GM21528 (cell line): ENCODE data around the gene SKAP1.
"Not testable (repeated sequence)": the region's sequence is repeated elsewhere in the genome, so short reads cannot be mapped to it uniquely, and the experiment has no call there.

ENCODE experiments used
- ATAC-seq: cut with Tn5 transposase; IDR thresholded peaks from one replicate; pipeline ENCODE4 v1.9.1; 2021; ENCODE audit warnings: mild to moderate bottlenecking, moderate library complexity; ENCODE audit not compliant: unreplicated experiment, low FRiP score

The SKAP1 gene

GRCh38 chr17:48294806-48295361 is 135.1 kb downstream of the SKAP1 start:
- no peak for ATAC-seq

GRCh38 chr17:48294020-48294805 is 135.8 kb downstream of the SKAP1 start:
- no peak for ATAC-seq

- ATAC-seq: no peak
Observed at GRCh38 chr17:48293319-48294019, 136.5 kb downstream of the SKAP1 start.

- no peak for ATAC-seq
Observed at GRCh38 chr17:48290378-48290777, 139.6 kb downstream of the SKAP1 start.

GRCh38 chr17:48286917-48287316 is 143.1 kb downstream of the SKAP1 start:
- ATAC-seq: not testable (repeated sequence)

GRCh38 chr17:48285614-48286013 is 144.4 kb downstream of the SKAP1 start:
- no peak for ATAC-seq

- no peak for ATAC-seq
Observed at GRCh38 chr17:48283907-48284306, 146.1 kb downstream of the SKAP1 start.

- no peak for ATAC-seq
Observed at GRCh38 chr17:48283411-48283810, 146.6 kb downstream of the SKAP1 start.

- no peak for ATAC-seq
Observed at GRCh38 chr17:48282303-48282702, 147.7 kb downstream of the SKAP1 start.

GRCh38 chr17:48278760-48279491 is 151.1 kb downstream of the SKAP1 start:
- no peak for ATAC-seq

GRCh38 chr17:48276776-48277175 is 153.2 kb downstream of the SKAP1 start:
- ATAC-seq: no peak

- no peak for ATAC-seq
Observed at GRCh38 chr17:48270899-48271298, 159.1 kb downstream of the SKAP1 start.

- no peak for ATAC-seq
Observed at GRCh38 chr17:48269209-48269608, 160.8 kb downstream of the SKAP1 start.

GRCh38 chr17:48263731-48264035 is 166.3 kb downstream of the SKAP1 start:
- no peak for ATAC-seq

- ATAC-seq: no peak
Observed at GRCh38 chr17:48262982-48263730, 166.9 kb downstream of the SKAP1 start.

GRCh38 chr17:48261297-48261880 is 168.6 kb downstream of the SKAP1 start:
- ATAC-seq: no peak

- no peak for ATAC-seq
Observed at GRCh38 chr17:48259694-48260291, 170.2 kb downstream of the SKAP1 start.

GRCh38 chr17:48258331-48258730 is 171.7 kb downstream of the SKAP1 start:
- ATAC-seq: no peak

- ATAC-seq: no peak
Observed at GRCh38 chr17:48255759-48256158, 174.3 kb downstream of the SKAP1 start.

GRCh38 chr17:48254896-48255295 is 175.1 kb downstream of the SKAP1 start:
- no peak for ATAC-seq
